Spleen (tissue), 7 donors: Measurements from ENCODE around the gene CRACR2A.

Experiments used
- CTCF ChIP-seq, 11 experiments: fragments of 200-600 bp in 7 of 11; fragments of 450-650 bp in 4 of 11; sonication (generic) in 4 of 11; IDR thresholded peaks in 8 of 11; conservative IDR thresholded peaks in 3 of 11; 1 replicate in 7 of 11; 2 replicates in 4 of 11; pipeline versions ENCODE4 v1.4.0 to v1.8.0; 2016 to 2021; ENCODE audit warnings: antibody characterized with exemption in 11 of 11, inconsistent platforms in 4 of 11, mild to moderate bottlenecking in 1 of 11
- POLR2AphosphoS5 ChIP-seq, 3 donors: sonication (generic); formaldehyde crosslinking; IDR thresholded peaks; one replicate each; pipeline ENCODE4 v1.5.1; 2017; ENCODE audit warnings: antibody characterized with exemption in 3 of 3
- donor health status: DM: no; HTN: no; CAD: no; lungs with moderate emphysema.
- donor health status: DM: no; HTN: no; CAD: no.
- donor health status: DM: no; HTN: no; CAD: no.

GRCh38 chr12:3789838-3790237 is 36.9 kb upstream of the CRACR2A start:
- TF ChIP-seq POLR2AphosphoS5 (IDR thresholded peaks at IDR 0.05) (no peak), CTCF (IDR thresholded peaks at IDR 0.05 in 8 of 11, conservative IDR thresholded peaks at IDR 0.05 in 3 of 11) (no peak)
